Kasumi-1 (cell line): ENCODE results near the gene TYMS.
"Not testable (repeated sequence)": the region's sequence is repeated elsewhere in the genome, so short reads cannot be mapped to it uniquely, and the experiment has no call there.

ENCODE experiments used
- DNase-seq, 2 experiments: peaks; one replicate each; lab custom pipeline; 2025; lab: John Stamatoyannopoulos, UW

Gene TYMS

DNA sequence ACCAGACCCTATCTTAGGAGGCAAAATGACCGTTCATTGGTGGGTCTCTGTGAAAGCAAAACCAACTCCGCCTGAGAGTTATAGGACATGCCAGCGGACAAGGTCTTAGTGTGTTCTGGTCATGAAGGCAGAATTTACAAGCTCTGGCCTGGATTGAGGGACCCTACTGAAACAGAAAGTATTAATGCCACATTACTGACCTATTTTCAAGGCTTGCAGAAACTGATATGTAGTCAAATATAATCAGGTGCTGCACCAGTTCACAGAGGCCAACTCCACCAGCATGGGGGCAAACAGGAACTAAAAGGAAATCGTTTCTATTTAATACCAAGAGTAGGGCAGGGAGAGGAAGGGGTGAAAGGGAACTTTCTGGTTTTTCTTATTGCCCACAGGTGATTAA, 19.7 kb downstream of the TYMS start:
- DNase-seq = no peak

DNA sequence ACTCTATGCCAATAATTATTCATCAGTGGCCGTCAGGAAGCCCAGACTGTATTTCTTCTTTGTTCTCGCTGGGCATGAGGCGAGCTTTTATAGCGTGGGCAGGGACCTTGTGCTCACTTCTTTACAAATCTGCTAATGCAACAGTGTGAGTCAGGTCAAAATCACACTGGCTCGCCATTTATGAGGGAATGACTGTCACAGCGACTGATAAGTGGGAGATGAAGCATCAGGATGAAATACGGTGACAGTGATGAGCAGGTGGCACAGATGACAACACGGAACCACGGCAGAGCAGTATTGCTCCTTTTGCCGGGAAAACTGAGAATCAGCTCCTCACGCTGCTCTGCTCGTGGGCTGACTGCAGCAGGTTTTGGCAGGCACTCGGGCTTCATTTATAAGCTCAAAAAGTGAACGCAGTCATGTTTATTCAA, 20.5 kb downstream of the TYMS start:
- no peak for DNase-seq

DNA sequence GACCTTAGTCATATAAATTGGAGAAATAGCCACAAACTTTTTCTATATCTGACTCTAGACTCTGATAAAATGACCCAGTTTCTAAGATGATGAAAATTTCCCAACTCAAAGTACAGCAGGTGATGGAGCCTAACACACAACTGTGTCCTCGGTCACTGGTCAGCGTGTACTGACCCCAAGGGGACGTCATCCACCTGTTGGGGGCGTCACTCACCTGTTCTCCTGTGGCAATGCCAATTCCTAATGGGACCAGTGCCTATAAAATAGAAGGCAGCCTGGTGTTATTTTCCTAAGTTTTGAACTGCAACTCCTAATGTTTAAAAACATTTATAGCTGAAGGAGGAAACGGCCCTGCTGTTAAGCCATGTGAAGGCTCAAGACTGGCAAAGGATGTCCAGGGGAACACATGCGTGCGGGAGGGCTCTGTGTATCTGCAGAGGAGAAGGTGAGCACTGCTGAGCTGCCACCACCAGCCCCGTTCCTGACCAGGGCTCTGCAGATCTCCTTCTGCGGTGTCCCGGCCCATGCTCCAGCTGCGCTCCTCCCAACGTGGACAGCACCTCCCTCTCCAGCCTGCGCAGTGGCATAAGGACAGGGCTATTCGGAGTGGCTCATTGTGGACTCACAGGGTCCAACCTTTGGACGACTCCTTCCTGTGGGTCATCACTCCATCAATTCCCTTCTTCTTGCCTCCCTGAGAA, 21.2 kb downstream of the TYMS start:
- no peak for DNase-seq

DNA sequence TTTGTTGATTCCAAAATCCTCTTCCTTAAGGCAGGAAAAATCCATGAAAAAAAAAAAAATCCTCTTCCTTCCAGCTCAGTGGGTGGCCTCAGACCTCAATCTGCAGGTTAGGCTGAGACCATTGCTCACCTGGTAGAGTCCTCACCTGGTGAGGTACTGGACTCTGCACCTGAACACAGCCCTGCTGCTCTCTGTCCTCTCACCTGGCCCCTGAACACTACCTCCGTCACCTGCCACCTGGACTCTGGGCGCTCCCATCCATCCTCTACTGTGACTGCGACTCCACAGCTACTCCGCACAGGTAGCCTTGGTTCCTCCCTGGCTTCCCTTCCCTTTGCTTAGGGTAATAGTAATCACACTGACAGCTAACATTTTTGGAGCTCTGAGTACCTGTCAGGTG, 22.1 kb downstream of the TYMS start:
- no peak for DNase-seq

DNA sequence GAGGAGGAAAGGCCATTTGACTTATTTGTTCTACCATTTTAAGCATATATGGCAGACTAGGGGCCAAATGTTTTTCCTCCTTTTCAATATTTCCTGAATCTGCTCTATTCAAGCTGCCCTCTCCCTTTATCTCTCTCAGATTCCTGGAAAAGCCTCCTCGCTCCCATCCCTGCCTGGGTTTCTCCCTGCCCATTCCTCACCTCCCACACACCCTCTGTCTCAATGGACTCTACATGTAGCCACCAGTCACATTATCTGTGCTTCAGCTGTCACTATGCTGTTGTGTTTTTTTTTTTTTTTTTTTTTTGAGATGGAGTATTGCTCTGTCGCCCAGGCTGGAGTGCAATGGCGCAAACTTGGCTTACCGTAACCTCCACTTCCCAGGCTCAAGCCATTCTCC, 22.9 kb downstream of the TYMS start:
- DNase-seq = no peak

DNA sequence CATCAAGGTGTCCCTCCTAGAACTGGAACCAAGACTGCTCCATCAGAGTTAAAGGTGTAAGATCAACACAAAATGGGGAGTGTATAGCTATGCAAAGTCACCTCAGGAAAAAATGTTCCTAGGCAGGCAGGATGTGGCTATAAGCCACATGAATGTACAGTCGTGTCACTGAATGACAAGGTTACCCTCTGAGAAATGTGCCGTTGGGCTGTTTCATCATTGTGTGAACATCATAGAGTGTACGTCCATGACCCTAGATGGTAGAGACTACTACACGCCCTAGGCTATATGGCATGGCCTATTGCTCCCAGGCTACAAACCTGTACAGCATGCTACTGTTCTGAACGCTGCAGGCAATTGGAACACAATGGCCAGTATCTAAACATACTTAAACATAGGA, 24.5 kb downstream of the TYMS start:
- no peak for DNase-seq

DNA sequence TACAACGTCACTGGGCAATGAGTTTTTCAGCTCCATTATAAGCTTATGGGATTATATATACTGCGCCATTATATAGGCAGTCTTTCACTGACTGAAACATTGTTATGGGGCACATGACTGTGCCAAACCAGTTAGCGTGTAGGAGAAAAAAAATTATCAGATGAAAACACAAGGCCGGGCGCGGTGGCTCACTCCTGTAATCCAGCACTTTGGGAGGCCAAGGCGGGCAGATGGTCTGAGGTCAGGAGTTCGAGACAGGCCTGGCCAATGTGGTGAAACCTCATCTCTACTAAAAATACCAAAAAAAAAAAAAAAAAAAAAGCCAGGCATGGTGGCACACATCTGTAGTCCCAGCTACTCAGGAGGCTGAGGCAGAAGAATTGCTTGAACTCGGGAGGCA, 25.0 kb downstream of the TYMS start:
- DNase-seq = not testable (repeated sequence)

DNA sequence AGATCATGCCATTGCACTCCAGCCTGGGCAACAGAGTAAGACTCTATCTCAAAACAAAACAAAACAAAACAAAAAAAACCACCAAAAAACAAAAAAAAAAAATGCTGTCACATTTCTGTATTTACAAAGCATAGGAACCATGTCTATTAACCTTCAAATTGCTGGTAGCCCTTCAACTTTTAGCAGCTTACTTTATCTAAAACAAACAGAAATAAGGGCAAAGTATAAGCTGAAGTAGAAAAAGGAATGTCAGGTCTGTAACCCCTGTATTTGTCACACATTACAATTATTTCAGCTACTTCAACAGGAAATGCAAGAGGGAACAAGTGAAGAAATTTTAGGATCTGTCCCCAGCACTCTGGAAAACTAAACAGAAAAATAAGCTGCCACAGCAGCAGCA, 25.4 kb downstream of the TYMS start:
- DNase-seq = no peak

DNA sequence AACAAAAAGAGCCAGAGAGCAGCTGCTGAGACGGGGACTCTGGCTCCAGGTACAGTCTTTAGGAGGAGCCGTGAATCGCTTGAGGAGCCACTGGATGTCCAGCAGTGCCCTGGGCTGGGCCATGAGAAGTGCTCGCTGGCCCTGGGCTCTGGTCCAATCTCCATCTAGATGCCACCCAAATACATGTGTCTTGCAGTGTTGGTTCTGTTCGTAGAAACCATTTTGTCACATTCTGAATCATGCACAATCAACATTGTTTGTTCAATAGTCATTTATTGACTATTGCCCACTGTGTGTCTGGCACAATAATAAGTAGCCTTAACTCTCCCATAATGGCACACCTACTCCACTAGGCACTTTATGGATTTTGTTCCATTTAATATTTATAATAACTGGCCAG, 26.1 kb downstream of the TYMS start:
- DNase-seq = no peak

DNA sequence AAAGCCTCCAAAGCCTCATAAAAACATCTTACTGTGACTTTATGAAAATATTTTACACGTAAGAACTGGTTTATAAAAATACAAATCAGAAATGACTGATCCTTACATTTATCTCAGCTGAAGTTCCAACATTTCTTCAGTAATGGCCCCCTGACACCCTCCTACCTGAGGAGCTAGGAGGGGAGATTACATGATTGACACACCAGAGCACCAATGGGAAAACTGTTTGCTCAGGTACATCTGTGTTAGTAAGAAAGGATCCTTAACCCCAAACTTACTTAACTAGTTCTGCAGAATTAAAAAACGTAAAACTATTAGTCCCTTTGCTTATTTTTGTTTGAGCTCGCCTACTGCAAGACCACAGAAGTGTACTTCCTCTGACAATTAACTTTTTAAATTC, 28.0 kb downstream of the TYMS start:
- DNase-seq = no peak

DNA sequence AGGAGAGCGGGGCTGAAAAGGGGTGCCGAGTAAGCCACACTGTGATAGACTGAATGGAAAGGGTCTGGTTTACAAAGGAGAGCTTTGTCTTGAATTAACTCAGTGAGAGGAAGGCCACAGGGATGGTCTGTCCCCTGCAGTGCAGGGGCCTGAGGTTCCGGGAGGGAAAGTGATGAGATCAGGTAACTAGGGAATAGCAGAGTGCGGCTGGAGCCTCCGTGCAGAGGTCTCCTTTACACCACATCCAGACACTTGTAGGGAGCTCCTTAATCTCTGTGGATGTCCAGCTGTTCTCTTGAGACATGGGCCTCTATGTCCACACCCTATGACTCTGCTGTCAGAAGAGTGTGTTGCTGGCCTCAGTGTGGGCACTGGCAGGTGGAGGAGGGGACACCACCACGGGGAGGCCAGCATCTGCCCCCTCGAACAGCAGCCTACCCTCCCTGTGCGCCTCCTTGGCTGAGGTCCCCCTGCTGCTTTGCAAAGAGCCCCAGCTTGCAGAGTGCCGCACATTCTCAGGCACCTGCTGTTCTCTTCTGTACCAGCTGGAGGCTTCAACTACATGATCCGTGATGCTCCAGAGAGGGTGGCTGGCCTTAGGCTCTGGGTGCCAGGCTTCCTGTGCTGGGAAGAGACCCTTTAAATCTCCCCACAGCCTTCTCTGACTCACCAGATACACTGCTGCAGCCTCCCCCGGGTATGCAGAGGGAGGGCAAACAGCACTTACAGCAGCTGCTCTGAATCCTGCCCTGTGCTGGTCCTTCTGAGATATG, 29.1 kb downstream of the TYMS start:
- no peak for DNase-seq

DNA sequence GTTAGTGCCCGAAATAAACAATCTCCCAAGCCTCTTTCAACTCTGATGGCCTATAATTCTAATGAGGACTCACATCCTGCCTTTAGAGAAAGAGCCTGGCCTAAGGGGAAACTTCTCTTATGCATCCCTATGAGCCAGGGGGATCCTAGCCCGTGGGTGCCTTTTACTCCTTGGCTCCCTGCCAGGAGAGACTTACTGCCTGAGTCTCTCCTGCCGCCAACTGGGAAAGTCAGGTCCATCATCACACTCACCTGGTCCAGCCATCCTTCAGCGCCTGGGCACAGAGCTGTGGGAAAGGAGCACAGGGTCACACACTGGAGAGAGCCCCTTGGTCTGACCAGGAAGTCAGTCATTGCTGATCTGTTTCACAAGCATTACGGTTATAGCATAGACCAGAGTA, 30.9 kb downstream of the TYMS start:
- DNase-seq = no peak

DNA sequence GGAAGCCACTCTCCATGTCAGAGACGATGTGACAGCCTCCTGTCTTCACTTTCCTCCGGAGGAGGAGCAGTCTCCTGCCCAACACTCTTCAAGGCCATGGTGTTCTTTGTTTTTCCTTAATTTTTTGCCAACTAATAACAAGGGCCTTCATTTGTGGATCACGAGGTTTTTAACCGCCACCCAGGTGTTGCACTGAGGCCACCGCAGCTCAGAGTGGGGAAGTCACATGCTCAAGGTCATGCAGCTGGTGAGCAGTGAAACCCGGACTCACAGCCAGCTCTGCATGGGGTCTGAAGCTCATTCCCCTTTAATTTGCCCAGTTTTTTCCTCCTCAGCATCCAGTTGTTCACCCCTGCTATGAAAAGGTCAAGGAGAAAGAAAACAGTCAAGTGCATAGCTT, 35.4 kb downstream of the TYMS start:
- DNase-seq = no peak

DNA sequence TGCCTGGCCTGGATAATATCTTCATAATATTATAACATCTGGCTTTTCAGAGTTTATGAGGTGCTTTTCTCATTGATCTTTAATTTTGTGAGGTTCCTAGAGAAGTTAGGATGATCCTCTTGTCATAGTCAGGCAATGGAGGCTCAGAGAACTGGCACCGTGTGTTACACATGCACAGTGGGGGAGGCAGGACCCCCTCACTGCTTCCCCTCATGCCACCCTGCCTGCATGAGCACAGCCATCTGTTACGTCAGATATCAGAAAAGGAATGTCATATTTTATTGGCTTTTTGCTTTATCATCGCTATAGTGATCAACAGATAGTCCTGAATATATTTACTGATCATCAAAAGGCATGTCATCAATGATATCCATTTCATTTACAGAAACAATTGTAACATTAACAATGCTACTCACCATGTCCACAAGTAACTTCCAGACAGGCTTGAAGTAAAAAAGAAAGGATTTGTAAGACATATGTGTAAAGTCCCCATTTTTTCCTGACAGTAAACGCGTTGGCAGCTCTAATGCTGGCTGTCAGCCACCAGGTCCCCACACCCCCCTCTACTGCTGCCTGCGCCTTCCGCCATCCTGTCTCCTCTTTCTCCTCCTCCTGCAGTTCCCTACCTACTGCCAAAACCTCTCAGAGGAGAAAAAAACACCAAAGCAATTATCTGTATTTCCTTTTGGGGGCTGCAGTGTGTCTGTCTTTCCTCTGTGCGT, 36.2 kb downstream of the TYMS start:
- DNase-seq = no peak

DNA sequence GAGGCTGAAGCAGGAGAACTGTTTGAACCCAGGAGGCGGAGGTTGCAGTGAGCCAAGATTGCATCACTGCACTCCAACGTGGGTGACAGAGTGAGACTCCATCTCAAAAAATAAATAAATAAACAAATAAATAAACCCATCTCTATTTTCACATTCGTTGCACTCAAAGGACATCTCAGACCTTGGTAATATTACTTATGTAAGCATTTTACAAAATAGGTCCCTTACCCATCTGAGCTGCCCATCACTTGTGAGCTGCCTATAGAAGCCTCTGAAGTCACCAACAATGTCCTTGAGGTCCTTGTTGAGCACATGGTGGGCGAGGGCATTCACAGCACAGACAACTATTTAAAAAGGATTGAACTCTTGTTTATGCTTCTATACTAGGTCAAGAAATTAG, 39.6 kb downstream of the TYMS start:
- DNase-seq = no peak

DNA sequence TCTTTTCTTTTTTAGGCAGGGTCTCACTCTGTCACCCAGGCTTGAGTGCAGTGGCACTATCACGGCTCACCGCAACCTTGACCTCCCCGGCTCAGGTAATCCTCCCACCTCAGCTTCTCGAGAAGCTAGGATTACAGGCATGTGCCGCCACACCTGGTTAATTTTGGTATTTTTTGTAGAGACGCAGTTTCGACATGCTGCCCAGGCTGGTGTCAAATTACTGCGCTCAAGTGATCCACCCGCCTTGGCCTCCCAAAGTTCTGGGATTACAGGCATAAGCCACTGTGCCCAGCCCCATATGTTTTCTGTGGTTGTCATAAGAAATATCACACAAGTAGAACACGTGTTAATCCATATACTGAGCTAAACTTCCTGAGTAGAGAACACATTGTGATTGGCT, 40.3 kb downstream of the TYMS start:
- no peak for DNase-seq

DNA sequence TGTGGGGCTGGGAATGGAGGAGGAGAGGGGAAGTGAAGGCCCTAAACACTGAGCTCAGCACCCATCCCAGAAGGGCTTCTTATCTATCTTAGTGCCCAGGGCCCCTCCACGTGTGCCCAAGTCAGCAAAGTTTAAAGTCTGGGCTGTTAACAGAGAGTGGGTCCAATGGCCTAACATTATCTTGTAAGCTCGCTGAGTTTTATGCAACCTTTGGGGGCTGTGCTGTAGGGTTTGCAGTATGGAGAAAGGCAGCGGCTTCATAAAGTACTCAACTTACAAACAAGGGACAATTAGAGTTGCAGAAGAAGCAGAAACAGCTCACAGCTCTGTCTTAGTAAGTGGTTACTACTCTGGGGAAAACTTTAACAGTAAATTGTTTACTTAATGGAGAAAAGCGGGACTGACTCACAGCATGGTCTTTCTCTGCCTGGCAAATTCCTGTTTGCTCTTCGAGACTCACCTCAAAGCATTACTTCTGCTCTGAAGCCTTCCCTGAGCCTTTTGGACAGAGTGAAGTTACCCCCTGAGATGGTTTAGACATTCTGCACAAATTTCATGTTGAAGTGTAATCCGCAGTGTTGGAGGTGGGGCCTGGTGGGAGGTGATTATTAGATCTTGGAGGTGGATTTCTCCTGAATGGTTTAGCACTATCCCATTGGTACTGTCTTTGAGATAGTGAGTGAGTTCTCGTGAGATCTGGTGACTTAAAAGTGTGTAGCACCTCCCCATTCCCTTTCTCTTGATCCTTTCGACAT, 45.9 kb downstream of the TYMS start:
- no peak for DNase-seq

DNA sequence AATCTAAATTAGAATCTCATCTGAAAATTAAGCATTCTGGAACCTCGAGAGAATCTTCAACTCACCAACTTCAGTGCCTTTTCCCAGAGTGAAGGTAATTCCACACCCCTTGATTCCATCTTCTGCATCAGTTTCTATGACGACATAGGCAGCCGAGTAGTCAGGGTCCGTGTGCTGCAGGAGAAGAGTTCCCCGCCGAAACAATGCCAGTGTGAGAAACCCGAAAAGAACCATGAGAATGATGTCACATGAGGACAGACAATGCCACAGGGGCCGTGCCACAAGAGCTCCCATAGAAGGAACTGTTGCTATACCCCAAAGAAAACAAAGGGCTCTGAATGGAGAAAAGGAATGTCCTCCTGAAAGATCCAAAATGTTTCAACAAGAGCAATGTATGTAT, 49.0 kb downstream of the TYMS start:
- no peak for DNase-seq

DNA sequence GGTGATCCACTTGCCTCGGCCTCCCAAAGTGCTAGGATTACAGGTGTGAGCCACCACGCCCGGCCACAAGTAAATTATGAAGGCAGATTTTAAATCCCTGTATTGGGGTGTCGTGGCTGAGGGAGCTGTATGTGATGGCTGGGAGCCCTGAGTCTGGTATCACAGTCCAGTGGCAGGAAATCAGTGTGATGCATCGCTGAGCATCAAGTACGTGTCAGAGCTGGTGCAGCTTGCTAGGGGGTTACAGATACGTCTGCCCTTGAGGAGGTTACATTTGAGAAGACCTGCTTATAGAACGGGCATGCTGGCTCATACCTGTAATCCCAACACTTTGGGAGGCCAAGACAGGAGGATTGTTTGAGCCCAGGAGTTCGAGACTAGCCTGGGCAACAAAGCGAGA, 50.6 kb downstream of the TYMS start:
- DNase-seq = no peak

DNA sequence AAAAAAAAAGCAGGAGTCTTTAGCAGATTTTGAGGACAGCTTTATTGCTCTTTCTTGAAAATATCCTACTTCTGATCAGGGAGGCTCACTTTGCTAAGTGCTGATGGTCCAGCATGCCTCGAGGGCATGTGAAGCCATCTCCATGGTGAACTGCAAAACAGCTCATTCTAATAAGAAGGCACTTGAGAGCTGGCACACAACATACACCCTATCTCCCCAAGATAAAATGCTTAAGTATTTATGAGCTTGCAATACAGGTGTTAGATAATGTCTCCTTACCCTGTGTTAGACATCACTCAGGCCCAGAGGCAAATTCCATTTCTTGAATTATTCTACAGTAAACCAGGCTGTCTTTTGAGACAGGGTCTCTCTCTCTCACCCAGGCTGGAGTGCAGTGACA, 52.3 kb downstream of the TYMS start:
- DNase-seq = no peak

DNA sequence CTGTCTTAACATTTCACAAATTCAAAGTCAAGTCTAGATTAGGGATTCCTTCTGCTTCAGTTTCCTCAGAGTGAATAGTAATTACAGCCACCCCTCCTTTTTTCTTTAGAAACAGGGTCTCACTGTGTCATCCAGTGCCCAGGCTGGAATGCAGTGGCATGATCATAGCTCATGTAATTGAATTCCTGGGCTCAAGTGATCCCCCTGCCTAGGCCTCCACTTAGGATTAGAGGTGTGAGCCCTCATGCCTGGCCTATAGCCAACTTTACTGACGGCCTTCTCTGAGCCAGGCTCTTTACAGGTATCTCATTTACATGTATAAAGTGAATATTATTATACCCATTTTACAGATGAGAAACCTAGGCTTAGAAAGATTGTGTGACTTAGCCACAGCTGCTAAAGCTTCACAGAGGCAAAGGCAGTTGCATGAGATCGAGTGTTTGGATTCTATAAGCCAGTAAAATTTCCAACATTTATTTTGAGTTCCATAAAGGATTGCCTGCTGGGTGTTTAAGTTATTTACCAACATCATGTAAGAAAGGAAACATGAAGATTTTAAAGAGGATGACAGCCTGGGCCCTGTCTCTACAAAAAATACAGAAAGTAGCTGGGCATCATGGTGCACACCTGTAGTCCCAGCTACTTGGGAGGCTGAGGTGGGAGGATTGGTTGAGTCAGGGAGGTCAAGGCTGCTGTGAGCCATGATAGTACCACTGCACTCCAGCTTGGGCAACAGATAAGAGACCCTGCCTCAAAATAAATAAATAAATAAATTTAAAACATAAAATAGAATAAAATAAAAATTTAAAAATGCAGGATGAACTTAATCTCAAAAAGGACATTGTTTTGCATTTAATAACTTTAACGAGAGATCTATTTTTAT, 53.2 kb downstream of the TYMS start:
- DNase-seq = no peak

DNA sequence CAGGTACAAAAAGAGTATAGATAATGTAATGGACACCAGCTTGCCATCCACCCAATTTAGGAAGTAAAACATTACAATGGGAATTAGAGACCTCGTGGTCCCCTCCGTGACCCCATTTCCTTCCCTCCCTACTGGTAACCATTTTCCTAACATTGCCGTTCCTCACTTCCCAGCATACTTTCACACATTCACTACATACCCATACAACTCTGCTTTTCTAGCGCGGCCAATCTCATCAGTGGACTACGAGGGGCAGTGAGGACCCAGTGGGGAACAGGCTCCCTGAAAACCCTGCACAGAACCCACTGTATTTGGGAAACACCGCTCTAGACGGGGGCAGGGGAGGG, 53.8 kb downstream of the TYMS start:
- DNase-seq = peak; percentile 12 to 58
